HuH-7.5 (cell line): ENCODE data around the gene TMC4.
"Not testable (repeated sequence)": the region's sequence is repeated elsewhere in the genome, so short reads cannot be mapped to it uniquely, and the experiment has no call there.

Experiments used
- DNase-seq: peaks from one replicate; pipeline ENCODE4 v3.0.0; 2011; ENCODE audit warnings: low spot score

TMC4 gene

DNA sequence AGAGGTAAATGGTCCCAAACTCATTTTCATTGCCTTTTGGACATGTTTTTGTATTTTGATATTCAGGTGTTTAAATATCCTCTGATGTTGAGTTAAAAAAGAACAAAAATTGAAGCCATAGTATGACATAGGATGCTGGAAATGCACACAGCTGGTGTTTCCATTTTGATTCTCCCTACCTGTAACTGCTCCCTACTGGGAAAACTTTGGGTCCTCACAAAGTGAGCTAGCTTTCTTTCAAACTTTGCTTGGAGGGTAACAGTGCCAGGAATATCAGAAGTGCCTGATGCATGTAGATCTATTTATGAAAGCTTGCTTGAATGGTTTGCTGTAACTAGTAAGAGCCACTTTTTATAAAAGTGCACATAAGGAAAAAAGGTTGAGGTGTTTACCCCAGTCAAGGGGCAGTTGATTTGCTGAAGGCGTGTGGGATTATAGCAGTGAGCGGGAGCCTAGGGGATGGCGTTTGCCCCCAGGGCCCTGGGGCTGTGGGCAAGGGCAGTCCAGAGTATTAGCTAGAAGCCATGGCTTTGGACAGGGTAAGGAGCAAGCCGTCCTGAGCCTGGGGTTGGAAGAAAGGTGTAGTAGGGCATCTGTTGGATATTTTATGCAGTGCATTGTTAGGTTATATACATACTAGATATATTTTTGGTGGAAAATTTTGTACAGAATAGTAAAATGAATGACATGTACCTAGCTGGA is 32.0 kb upstream of the TMC4 start:
- DNase-seq: no peak

DNA sequence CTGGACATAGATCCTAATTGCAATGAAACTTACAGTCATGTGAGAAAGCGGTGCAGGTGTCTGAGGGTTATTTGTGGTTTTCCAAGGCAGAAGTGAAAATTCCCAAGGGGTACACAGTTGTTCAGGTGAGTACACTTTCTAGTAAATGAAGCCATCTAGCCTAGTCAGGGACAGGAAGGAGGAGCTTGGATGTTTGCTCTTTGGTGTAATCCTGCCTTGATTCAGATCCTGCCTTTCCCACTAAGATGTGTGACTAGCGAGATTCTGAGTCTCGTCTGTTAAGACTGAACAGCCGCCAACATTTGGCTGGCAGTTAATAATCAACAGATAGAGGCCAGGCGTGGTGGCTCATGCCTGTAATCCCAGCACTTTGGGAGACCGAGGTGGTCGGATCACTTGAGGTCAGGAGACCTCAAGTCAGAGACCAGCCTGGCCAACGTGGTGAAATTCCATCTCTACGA is 30.2 kb upstream of the TMC4 start:
- DNase-seq: no peak

DNA sequence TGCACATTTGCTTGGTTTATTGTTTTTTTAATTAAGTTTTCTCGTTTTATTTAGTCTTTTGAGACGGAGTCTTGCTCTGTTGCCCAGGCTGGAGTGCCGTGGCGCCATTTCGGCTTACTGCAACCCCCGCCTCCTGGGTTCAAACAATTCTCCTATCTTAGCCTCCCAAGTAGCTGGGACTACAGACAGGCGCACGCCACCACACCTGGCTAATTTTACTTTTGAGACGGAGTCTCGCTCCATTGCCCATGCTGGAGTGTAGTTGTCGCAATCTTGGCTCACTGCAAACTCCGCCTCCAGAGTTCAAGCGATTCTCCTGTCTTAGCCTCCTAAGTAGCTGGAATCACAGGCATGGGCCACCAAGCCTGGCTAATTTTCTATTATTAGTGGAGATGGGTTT is 29.0 kb upstream of the TMC4 start:
- no peak for DNase-seq

- DNase-seq: no peak
These were observed 28.3 kb upstream of the TMC4 start for GRCh38 chr19:54201172-54201701.

DNA sequence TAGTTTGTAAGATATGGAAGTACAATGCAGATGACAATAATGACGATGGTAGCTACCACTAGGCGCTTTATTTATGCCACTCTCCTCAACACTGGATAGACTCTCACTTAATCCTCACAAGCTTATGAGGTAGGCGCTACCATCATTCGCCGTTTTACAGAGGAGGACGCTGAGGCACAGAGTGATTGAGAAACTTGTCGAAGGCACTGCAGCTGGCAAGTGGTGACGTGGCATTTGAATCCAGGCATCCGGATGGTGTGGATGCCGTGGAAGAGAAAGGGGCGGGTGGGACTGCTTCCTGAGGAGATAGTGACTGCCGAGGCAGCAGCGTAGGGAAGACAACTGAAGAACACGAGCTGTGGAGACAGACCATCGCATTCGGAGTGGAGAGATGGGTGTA is 26.4 kb upstream of the TMC4 start:
- no peak for DNase-seq

DNA sequence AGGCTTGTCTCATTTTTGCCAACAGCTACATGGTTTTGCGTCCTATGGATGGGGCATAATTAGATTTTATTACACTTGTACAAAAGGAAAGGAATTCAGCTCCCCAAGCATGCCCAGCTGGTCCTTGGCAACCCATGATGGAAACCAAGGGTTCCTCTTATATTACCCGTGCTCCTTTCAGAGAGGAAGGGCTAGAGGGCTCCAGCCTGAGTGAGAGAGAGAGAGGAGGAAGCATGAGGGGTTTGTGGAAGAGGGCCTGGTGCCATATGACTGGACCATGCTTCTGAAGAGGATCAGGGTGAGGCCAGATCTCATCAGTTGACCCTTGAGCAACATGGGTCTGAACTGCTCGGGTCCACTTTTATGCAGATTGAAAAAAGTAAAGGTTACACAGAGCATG is 24.2 kb upstream of the TMC4 start:
- DNase-seq: no peak

DNA sequence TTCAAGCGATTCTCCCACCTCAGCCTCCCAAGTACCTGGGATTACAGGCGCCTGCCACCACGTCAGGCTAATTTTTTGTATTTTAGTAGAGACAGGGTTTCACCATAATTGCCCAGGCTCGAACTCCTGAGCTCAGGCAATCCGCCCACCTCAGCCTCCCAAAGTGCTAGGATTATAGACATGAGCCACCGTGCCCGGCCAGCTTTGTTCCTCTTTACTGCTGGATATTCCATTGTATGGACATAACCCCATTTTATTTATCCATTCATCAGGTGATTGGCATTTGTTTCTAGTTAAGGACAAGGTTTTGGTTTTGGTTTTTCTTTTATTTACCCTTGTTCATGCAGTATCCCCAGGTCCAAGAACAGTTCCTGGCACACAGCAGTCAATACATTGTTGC is 23.6 kb upstream of the TMC4 start:
- DNase-seq: no peak

DNA sequence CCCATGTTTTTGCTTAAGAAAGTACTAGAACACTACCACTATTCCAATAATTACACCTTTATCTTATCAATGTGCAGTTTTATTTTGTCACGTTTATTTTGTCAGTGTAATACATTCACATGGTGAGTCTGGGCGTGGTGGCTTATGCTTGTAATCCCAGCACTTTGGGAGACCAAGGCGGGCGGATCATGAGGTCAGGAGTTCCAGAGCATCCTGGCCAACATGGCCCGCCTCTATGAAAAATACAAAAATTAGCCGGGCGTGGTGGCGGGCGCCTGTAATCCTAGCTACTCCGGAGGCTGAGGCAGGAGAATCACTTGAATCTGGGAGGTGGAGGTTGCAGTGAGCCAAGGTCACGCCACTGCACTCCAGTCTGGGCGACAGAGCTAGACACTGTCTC is 21.5 kb upstream of the TMC4 start:
- DNase-seq: not testable (repeated sequence)

DNA sequence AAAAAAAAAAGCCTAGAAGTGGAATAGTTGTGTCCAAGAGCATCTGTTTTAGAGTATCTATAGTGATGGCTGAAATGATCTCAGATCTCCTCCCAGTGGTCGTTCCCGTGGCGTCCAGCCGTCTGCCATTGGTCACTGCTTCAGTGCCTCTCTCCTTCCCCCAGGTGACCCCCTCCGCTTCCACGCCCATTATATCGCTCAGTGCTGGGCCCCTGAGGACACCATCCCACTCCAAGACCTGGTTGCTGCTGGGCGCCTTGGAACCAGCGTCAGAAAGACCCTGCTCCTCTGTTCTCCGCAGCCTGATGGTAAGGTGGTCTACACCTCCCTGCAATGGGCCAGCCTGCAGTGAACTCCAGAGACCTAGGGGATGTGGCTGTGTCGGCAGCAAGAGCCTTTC is 20.1 kb upstream of the TMC4 start:
- DNase-seq: no peak

DNA sequence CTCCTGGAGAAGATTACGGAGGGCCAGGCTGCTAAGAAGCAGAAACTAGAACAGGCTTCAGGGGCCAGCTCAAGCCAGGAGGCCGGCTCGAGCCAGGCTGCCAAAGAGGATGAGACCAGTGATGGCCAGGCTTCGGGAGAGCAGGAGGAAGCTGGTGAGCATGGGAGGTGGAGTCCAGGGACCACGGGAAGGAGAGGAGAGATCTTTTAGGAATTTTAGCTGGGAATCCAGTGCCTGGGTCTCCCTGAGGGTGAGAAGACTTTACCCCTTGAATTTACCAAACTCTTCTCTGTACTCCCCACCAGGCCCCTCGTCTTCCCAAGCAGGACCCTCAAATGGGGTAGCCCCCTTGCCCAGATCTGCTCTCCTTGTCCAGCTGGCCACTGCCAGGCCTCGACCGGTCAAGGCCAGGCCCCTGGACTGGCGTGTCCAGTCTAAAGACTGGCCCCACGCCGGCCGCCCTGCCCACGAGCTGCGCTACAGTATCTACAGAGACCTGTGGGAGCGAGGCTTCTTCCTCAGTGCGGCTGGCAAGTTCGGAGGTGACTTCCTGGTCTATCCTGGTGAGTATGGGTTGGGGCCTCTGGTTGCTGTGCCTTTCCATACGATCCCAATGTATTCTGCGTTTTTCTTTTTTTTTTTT is 19.0 kb upstream of the TMC4 start:
- no peak for DNase-seq

DNA sequence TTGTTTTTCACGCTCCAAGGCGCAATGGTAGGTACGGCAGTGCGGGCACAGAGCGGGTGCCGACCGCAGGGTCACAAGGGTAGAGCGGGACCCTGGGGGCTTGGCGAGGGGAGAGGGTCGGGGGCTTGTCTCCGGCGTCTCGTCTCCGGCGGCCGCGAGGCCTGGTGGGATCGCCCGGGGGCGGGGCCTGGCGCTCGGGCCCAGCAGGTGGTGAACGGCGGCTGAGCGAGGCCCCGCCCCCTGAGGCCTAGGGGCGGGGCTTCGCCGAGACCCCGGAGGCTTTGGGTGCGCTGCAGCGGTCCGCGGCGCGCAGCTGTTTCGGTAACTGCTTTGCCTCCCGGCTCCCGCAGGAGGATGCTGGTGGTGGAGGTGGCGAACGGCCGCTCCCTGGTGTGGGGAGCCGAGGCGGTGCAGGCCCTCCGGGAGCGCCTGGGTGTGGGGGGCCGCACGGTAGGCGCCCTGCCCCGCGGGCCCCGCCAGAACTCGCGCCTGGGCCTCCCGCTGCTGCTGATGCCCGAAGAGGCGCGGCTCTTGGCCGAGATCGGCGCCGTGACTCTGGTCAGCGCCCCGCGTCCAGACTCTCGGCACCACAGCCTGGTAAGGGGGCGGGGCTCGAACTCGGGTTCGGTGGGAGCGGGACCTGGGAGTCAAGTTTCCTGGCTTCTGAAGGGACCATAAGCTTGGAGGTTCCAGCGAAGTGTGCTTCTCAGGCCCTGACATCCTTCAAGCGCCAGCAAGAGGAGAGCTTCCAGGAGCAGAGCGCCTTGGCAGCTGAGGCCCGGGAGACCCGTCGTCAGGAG is 18.3 kb upstream of the TMC4 start, which contains the start of gene TSEN34:
Gene TSEN34 (plus strand): TSS at position 298 of the 800 bp plus-strand sequence. CDS start 57 bp downstream, at position 355.
- DNase-seq: peak; percentile 63

GRCh38 chr19:54190503-54191010 is 17.6 kb upstream of the TMC4 start:
- peak; percentile 75 for DNase-seq

- DNase-seq: peak; percentile 92
These were observed 17.0 kb upstream of the TMC4 start for GRCh38 chr19:54189735-54190502.

GRCh38 chr19:54189145-54189734 is 16.3 kb upstream of the TMC4 start, which contains the start of gene MBOAT7:
Gene MBOAT7, minus strand, starts transcription at chr19:54189580. Its CDS starts 1,072 bp downstream, at chr19:54188508.
- no peak for DNase-seq

DNA sequence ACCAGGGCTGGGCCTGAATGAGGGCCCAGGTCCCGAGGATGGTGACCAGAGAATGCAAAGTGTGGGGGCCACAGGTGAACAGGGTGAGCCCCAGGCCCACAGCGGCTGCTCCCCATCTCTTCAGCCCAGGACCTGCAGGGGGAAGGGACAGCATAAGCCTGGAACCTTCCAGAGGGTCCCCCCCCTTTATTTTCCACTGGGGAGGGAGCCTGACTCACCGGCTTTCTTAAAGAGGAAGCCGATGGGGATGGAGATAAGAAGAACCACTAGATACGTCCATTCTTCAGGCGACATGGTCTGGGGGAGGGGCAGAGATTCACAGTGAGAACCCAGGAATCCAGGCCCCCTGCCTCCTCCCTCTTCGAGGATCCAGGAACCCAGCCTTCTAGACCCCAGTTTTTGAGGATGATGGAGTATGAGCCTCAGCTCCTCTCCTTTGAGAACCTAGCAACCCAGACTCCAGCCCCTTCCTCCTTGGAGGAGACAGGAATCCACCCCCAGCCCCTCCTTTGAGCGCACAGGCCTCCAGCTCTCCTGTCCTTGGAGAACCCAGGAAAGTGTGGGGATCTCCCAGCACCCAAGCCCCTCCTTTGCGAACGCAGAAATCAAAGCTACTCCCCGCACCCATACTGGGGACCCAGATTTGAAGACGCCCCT is 15.4 kb upstream of the TMC4 start:
- no peak for DNase-seq

GRCh38 chr19:54186934-54187381 is 14.0 kb upstream of the TMC4 start:
- no peak for DNase-seq

DNA sequence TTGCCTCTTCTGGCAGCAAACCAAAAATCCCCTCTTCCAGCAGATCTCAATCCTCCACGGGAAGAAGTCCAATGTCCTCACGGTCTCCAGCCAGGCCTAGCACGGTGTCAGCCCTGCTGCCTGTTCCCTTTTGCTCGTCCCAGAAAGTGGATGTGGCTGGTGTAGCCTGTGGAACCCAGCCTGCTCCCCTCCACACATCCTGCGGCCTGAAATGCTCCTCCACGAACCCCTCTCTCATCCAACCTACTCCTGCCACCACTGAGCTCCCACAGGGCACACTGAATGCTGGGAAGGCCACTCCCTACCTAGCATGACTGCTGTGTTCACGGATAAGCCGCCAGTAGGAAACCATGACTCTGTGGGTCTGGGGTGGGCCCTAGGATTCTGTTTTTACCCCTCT is 13.4 kb upstream of the TMC4 start:
- no peak for DNase-seq

DNA sequence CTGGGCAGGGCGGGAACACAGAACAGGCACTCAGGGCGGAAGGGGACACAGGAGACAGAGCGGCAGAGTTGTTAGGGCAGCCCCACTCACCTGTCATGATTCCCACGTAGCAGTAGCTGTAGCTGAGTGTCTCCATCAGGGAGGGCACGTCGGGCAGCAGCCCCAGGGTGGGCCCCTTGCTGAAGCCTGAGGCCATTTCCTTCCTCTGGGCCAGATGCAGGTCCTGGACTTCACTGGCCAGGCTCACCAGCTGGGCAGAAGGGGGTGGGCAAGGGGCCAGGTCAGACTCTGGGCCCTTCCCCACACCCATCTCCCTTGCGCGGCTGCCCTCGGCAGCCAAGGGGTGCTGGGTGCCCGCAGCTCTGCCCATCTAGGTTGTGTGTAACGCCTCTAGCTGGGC is 10.5 kb upstream of the TMC4 start:
- no peak for DNase-seq

DNA sequence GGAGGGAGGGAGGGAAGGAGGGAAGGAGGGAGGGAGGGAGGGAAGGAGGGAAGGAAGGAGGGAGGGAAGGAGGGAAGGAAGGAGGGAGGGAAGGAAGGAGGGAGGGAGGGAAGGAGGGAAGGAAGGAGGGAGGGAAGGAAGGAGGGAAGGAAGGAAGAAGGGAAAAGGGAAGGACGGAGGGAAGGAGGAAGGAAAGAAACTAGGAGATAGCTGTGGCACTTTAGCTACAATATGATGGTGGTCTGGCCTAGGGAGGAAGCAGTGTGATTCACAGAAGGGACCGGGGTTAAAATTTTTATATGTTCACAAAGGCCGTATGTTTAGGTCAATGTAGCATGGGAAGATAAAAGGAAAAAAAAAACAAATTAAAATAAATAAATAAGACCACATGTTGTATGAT is 8.9 kb upstream of the TMC4 start:
- not testable (repeated sequence) for DNase-seq

- no peak for DNase-seq
These were observed 7.7 kb upstream of the TMC4 start for GRCh38 chr19:54180691-54181091.
